GM23248 (cell line): ENCODE results near the gene TIMM10. TPM values are rescaled to one million over a fixed set of nuclear protein-coding genes. Genes with fewer than 3 reads are reported as not detected.

ENCODE experiments used
- DNase-seq: peaks from one replicate; pipeline ENCODE4 v3.0.0-alpha.2; 2015
- H2AFZ ChIP-seq: fragments of 200-600 bp; sonication (generic); 2 replicates; pipeline ENCODE4 v1.6.1; 2016; ENCODE audit warnings: antibody characterized with exemption
- H3F3A ChIP-seq: fragments of 200-600 bp; sonication (generic); 2 replicates; pipeline ENCODE4 v1.6.1; 2016; ENCODE audit warnings: mild to moderate bottlenecking, antibody characterized with exemption, mixed run types; ENCODE audit not compliant: insufficient read depth
- H3K27ac ChIP-seq: fragments of 200-600 bp; sonication (generic); 2 replicates; pipeline ENCODE4 v1.5.1; 2016; ENCODE audit warnings: mild to moderate bottlenecking
- H3K27me3 ChIP-seq: fragments of 200-600 bp; sonication (generic); replicated peaks from 2 replicates; pipeline ENCODE4 v1.6.1; 2016; ENCODE audit warnings: mild to moderate bottlenecking; ENCODE audit not compliant: insufficient read depth
- H3K36me3 ChIP-seq: fragments of 200-600 bp; sonication (generic); 2 replicates; pipeline ENCODE4 v1.6.1; 2016; ENCODE audit warnings: low read depth, mild to moderate bottlenecking
- H3K4me1 ChIP-seq: fragments of 200-600 bp; sonication (generic); 2 replicates; pipeline ENCODE4 v1.6.1; 2016; ENCODE audit warnings: mild to moderate bottlenecking; ENCODE audit not compliant: insufficient read depth
- H3K4me2 ChIP-seq: fragments of 200-600 bp; sonication (generic); one replicate; pipeline ENCODE4 v1.6.1; 2016; ENCODE audit warnings: mild to moderate bottlenecking; ENCODE audit not compliant: unreplicated experiment
- H3K4me3 ChIP-seq: fragments of 200-600 bp; sonication (generic); 2 replicates; pipeline ENCODE4 v1.5.1; 2016; ENCODE audit warnings: mild to moderate bottlenecking
- H3K79me2 ChIP-seq: fragments of 200-600 bp; sonication (generic); 2 replicates; pipeline ENCODE4 v1.6.1; 2016; ENCODE audit warnings: mild to moderate bottlenecking; ENCODE audit not compliant: insufficient read depth
- H3K9ac ChIP-seq: fragments of 200-600 bp; sonication (generic); 2 replicates; pipeline ENCODE4 v1.6.1; 2016; ENCODE audit warnings: mild to moderate bottlenecking
- H3K9me2 ChIP-seq: fragments of 200-600 bp; sonication (generic); 2 replicates; pipeline ENCODE4 v1.6.1; 2016; ENCODE audit warnings: mixed run types, mild to moderate bottlenecking, moderate library complexity; ENCODE audit not compliant: insufficient read depth
- H3K9me3 ChIP-seq: fragments of 200-600 bp; sonication (generic); one replicate; pipeline ENCODE4 v1.6.1; 2017; ENCODE audit warnings: low read depth
- H4K20me1 ChIP-seq: fragments of 200-600 bp; sonication (generic); 2 replicates; pipeline ENCODE4 v1.6.0; 2016; ENCODE audit not compliant: insufficient read depth
- EZH2 ChIP-seq: fragments of 200-600 bp; sonication (generic); IDR thresholded peaks from 2 replicates; pipeline ENCODE4 v1.6.1; 2018; ENCODE audit warnings: antibody characterized with exemption, mild to moderate bottlenecking; ENCODE audit not compliant: insufficient read depth, poor library complexity, severe bottlenecking
- EZH2phosphoT487 ChIP-seq: fragments of 200-600 bp; sonication (generic); IDR thresholded peaks from 2 replicates; pipeline ENCODE4 v1.6.1; 2018; ENCODE audit warnings: antibody characterized with exemption, moderate library complexity, mild to moderate bottlenecking, low read depth; ENCODE audit not compliant: insufficient read depth
- WGBS, 2 experiments: methylation state at CpG; one replicate each; pipeline ENCODE4 v1.1.6; 2015 to 2017; ENCODE audit warnings: low lambda C conversion rate in 2 of 2, low coverage in 1 of 2; ENCODE audit errors: missing lambda C conversion rate in 2 of 2; 5-methylcytosine and 5-hydroxymethylcytosine counted together
- in situ Hi-C: fragments of 300-500 bp; cut with MboI; formaldehyde crosslinking; loops from 2 replicates; pipeline ENCODE4 v1.15.0; 2020
- polyA plus RNA-seq: library from polyadenylated mRNA; unstranded; fragments of >200 nt; fragmentation: Nextera tagmentation; extraction: Ambion mirVana; gene quantifications from 2 replicates; pipeline ENCODE4 v1.2.1, GENCODE V29; 2016
- total RNA-seq: library from RNA; depleted of rRNA; stranded (reverse); fragments of >200 nt; shearing (Covaris generic); gene quantifications from 2 replicates; pipeline ENCODE4 v1.2.3, GENCODE V29; 2014

Gene TIMM10
- total and polyA plus RNA-seq, 2 experiments from 2014 or later: 29.0 to 78.3 TPM

GRCh38 chr11:57515332-57516060 lies 15.1 kb downstream of the TIMM10 start, which contains the start of gene SLC43A1:
TSS of gene SLC43A1 (minus strand) at chr11:57515702. CDS start at chr11:57514111, 1,591 bp downstream.
- DNase-seq: peak; percentile 80
- peak within 1 kb of the TSS; percentile 95 for H3K4me2 ChIP-seq
- H2AFZ ChIP-seq: peak within 1 kb of the TSS; percentile 100
- in situ Hi-C loops: no loop called here
- H4K20me1 ChIP-seq: no peaks in the 10 kb centered on the region
- WGBS, 2 experiments: 0 to 1% methylated on average over 53 to 55 of the region's 66 CpGs
- H3F3A ChIP-seq: no peaks in the 10 kb centered on the region
- no peaks in the 10 kb centered on the region for H3K36me3 ChIP-seq
- H3K9me2 ChIP-seq: no peaks in the 10 kb centered on the region
- no peak for TF ChIP-seq EZH2
- no peak for TF ChIP-seq EZH2phosphoT487
- H3K27me3 ChIP-seq: no peaks in the 10 kb centered on the region
- H3K4me1 ChIP-seq: peaks cover 4% of the 10 kb centered on the region; the same call in 1 of the 2 replicates
- H3K4me3 ChIP-seq: peak within 1 kb of the TSS; percentile 99
- peak within 1 kb of the TSS; percentile 48 for H3K27ac ChIP-seq
- peak within 1 kb of the TSS; percentile 89 for H3K9ac ChIP-seq
- no peaks in the 10 kb centered on the region for H3K79me2 ChIP-seq
- no peaks in the 10 kb centered on the region for H3K9me3 ChIP-seq

GRCh38 chr11:57514538-57515331 lies 15.8 kb downstream of the TIMM10 start:
- 1 to 2% methylated on average over 39 to 57 of the region's 57 CpGs for WGBS, 2 experiments
- Histone ChIP-seq H3K4me3 (peak overlapping the region; percentile 99), H4K20me1 (no peaks in the 10 kb centered on the region), H3K9me2 (no peaks in the 10 kb centered on the region), H3K9me3 (no peaks in the 10 kb centered on the region), H3F3A (no peaks in the 10 kb centered on the region), H3K27me3 (no peaks in the 10 kb centered on the region), H3K9ac (peak overlapping the region; percentile 89), H3K27ac (no peak overlapping the region), H3K36me3 (no peaks in the 10 kb centered on the region), H2AFZ (peak overlapping the region; percentile 100), H3K4me2 (peak overlapping the region; percentile 95), H3K4me1 (peaks cover 4% of the 10 kb centered on the region; the same call in 1 of the 2 replicates), H3K79me2 (no peaks in the 10 kb centered on the region)
- TF ChIP-seq EZH2 (no peak), EZH2phosphoT487 (no peak)
- peak; percentile 74 for DNase-seq
- in situ Hi-C loops: no loop called here

- H3K4me3 ChIP-seq: peak overlapping the region; percentile 99
- DNase-seq: peak; percentile 67
- H3K9ac ChIP-seq: peak overlapping the region; percentile 89
- H3K4me2 ChIP-seq: peak overlapping the region; percentile 95
- in situ Hi-C loops: no loop called here
- H3F3A ChIP-seq: no peaks in the 10 kb centered on the region
- no peaks in the 10 kb centered on the region for H3K36me3 ChIP-seq
- H3K79me2 ChIP-seq: no peaks in the 10 kb centered on the region
- no peaks in the 10 kb centered on the region for H4K20me1 ChIP-seq
- TF ChIP-seq EZH2 (no peak), EZH2phosphoT487 (no peak)
- peaks cover 4% of the 10 kb centered on the region; the same call in 1 of the 2 replicates for H3K4me1 ChIP-seq
- no peaks in the 10 kb centered on the region for H3K27me3 ChIP-seq
- H2AFZ ChIP-seq: peak overlapping the region; percentile 100
- H3K9me2 ChIP-seq: no peaks in the 10 kb centered on the region
- no peak overlapping the region for H3K27ac ChIP-seq
- WGBS, 2 experiments: 15 to 16% methylated on average over 30 to 32 of the region's 35 CpGs
- H3K9me3 ChIP-seq: no peaks in the 10 kb centered on the region
Measured at GRCh38 chr11:57513911-57514537, 16.5 kb downstream of the TIMM10 start.

- WGBS, 2 experiments: 93 to 100% methylated on average over 1 of the region's 1 CpG
- H4K20me1 ChIP-seq: no peaks in the 10 kb centered on the region
- no peak overlapping the region for H3K4me2 ChIP-seq
- TF ChIP-seq EZH2phosphoT487 (no peak), EZH2 (no peak)
- no peak overlapping the region for H2AFZ ChIP-seq
- H3K9ac ChIP-seq: no peak overlapping the region
- in situ Hi-C loops: no loop called here
- no peaks in the 10 kb centered on the region for H3F3A ChIP-seq
- DNase-seq: no peak
- H3K9me2 ChIP-seq: no peaks in the 10 kb centered on the region
- no peaks in the 10 kb centered on the region for H3K36me3 ChIP-seq
- no peak overlapping the region for H3K4me3 ChIP-seq
- no peaks in the 10 kb centered on the region for H3K79me2 ChIP-seq
- no peaks in the 10 kb centered on the region for H3K27me3 ChIP-seq
- H3K9me3 ChIP-seq: no peaks in the 10 kb centered on the region
- peaks cover 4% of the 10 kb centered on the region; the same call in 1 of the 2 replicates for H3K4me1 ChIP-seq
- H3K27ac ChIP-seq: no peak overlapping the region
Measured at GRCh38 chr11:57513452-57513795, 17.1 kb downstream of the TIMM10 start.
